Testis (tissue), 2 donors: ENCODE data around the gene SIK2.
"Not testable (repeated sequence)": the region's sequence is repeated elsewhere in the genome, so short reads cannot be mapped to it uniquely, and the experiment has no call there.

Source experiments
- POLR2A ChIP-seq: fragments of 450-650 bp; IDR thresholded peaks from one replicate; pipeline ENCODE4 v1.6.1; 2017; ENCODE audit warnings: antibody characterized with exemption, mild to moderate bottlenecking, moderate library complexity
- TF ChIP-seq, protein P1 (sequence below), 3 experiments: fragments of 450-650 bp in 2 of 3; fragments of 200-600 bp in 1 of 3; sonication (generic) in 1 of 3; IDR thresholded peaks; one replicate each; pipeline ENCODE4 v1.5.1; 2016 to 2019; ENCODE audit warnings: antibody characterized with exemption in 3 of 3, mild to moderate bottlenecking in 2 of 3, moderate library complexity in 1 of 3

DNA sequence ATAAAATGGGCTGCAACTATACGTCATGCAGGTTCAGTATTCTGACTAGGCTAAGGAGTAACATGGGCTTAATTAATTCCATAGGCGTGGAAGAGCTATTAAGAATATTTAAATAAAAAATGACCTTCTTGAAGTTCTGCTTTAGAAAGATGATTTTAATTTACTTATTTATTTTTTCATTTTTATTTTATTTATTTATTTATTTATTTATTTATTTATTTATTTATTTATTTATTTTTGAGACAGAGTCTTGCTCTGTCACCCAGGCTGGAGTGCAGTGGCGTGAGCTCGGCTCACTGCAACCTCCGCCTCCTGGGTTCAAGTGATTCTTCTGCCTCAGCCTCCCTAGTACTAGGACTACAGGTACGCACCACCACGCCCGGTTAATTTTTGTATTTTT is 55.7 kb downstream of the SIK2 start:
- TF ChIP-seq, protein P1, sequence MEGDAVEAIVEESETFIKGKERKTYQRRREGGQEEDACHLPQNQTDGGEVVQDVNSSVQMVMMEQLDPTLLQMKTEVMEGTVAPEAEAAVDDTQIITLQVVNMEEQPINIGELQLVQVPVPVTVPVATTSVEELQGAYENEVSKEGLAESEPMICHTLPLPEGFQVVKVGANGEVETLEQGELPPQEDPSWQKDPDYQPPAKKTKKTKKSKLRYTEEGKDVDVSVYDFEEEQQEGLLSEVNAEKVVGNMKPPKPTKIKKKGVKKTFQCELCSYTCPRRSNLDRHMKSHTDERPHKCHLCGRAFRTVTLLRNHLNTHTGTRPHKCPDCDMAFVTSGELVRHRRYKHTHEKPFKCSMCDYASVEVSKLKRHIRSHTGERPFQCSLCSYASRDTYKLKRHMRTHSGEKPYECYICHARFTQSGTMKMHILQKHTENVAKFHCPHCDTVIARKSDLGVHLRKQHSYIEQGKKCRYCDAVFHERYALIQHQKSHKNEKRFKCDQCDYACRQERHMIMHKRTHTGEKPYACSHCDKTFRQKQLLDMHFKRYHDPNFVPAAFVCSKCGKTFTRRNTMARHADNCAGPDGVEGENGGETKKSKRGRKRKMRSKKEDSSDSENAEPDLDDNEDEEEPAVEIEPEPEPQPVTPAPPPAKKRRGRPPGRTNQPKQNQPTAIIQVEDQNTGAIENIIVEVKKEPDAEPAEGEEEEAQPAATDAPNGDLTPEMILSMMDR (IDR thresholded peaks at IDR 0.05) = not testable (repeated sequence)
- not testable (repeated sequence) for TF ChIP-seq POLR2A
